AG04449 (cell line): ENCODE results near the gene C1QL4.

ENCODE experiments used
- CTCF ChIA-PET: fragments of 350-600 bp; formaldehyde crosslinking; extraction: SDS; loops from one replicate; lab custom pipeline; 2021; ENCODE audit warnings: antibody characterized with exemption; lab: Yijun Ruan, JAX
- POLR2A ChIA-PET: fragments of 400-600, 350-600 bp; formaldehyde crosslinking; extraction: SDS; loops from one replicate; lab custom pipeline; 2020; ENCODE audit warnings: antibody characterized with exemption, inconsistent platforms; lab: Yijun Ruan, JAX
- DNase-seq: peaks from one replicate; pipeline ENCODE4 v3.0.0-alpha.2; 2010; ENCODE audit warnings: low read depth, low spot score
- H3K4me3 ChIP-seq: 2 replicates; pipeline ENCODE4 v1.5.1; 2011; ENCODE audit warnings: low read depth, mild to moderate bottlenecking, control low read depth, low read length
- TF ChIP-seq, protein P1 (sequence below): IDR thresholded peaks from one replicate; pipeline ENCODE4 v1.5.1; 2011; ENCODE audit warnings: mild to moderate bottlenecking, moderate library complexity, low read length, control low read depth, inconsistent platforms; ENCODE audit not compliant: insufficient read depth; ENCODE audit errors: missing control alignments

Gene C1QL4

DNA sequence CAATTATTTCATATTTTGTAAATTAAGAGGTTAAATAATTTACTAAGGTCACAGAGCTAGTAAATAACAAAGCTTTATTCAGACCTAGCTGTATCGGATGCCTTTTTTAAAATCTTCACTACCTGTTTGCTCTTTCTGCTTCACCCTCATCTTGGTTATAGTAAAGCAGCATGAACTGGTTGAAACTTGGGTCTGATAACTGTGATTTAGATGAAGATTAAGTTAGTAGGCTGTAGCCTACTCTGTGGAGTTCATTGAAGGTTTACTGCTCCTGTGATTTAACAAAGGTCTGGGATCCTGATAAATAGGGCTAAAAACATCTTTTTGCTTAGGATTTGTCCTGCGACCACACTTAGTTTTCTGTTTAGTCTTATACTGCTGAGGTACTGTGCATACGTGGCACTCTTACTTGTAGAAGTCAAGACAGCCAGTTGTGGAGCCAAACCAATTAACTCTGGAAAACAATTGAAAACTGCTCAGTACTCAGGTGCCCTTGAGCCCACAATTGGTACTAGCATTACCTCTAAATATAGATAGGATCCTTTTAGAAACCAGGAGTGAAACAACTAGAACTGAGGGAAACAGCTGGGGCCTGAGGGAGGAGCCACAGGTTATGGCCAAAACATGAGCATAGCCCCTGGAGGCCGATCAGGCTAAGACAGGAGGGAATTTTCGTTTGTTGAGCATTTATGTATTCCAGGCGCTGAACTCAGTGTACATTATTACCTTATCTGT, 32.6 kb upstream of the C1QL4 start:
- no peak for DNase-seq
- ChIA-PET POLR2A (no interaction called here), CTCF (interaction anchor here (1.0 to 26.7 kb wide), 9 partner anchors 12 to 212 kb away, joined by 3 to 1125 read pairs (median 4); no protein-coding TSS in a partner anchor)
- peak overlapping the region; percentile 34 for H3K4me3 ChIP-seq
- TF ChIP-seq, protein P1, sequence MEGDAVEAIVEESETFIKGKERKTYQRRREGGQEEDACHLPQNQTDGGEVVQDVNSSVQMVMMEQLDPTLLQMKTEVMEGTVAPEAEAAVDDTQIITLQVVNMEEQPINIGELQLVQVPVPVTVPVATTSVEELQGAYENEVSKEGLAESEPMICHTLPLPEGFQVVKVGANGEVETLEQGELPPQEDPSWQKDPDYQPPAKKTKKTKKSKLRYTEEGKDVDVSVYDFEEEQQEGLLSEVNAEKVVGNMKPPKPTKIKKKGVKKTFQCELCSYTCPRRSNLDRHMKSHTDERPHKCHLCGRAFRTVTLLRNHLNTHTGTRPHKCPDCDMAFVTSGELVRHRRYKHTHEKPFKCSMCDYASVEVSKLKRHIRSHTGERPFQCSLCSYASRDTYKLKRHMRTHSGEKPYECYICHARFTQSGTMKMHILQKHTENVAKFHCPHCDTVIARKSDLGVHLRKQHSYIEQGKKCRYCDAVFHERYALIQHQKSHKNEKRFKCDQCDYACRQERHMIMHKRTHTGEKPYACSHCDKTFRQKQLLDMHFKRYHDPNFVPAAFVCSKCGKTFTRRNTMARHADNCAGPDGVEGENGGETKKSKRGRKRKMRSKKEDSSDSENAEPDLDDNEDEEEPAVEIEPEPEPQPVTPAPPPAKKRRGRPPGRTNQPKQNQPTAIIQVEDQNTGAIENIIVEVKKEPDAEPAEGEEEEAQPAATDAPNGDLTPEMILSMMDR, result peak; percentile 54

DNA sequence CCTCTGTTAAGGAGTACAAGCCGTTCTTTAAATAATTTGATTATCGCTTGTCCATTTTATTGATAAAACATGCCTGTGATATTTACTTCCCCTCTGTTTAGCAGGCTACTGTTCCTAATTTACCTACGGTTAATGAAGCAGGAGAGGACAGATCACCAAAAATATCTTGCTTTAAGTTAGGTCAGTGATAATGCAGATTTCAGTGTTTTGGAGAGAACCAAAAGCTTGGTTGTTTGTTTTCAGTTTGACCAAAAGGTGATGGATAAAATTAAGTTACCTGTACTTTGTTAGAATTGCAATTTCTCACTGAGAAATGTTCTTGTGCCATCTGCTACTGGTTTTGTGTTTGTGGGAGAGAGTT, 31.2 kb upstream of the C1QL4 start:
- ChIA-PET POLR2A (interaction anchor here (0.6 to 2.2 kb wide), 2 partner anchors 29 to 138 kb away, joined by 4 to 15 read pairs; no protein-coding TSS in a partner anchor), CTCF (interaction anchor here (1.2 to 26.7 kb wide), 9 partner anchors 11 to 212 kb away, joined by 3 to 1125 read pairs (median 8); no protein-coding TSS in a partner anchor)
- peak overlapping the region; percentile 87 for H3K4me3 ChIP-seq
- TF ChIP-seq, protein P1, result no peak
- no peak for DNase-seq

- POLR2A ChIA-PET, result interaction anchor here (0.6 to 2.2 kb wide), 12 partner anchors 9 to 256 kb away, joined by 3 to 16 read pairs (median 4); partner anchors contain the start of gene PRPF40B
- DNase-seq, result no peak
- H3K4me3 ChIP-seq, result peak within 1 kb of the TSS; percentile 87
- TF ChIP-seq, protein P1, result no peak
- CTCF ChIA-PET, result interaction anchor here (1.2 to 26.7 kb wide), 12 partner anchors 9 to 213 kb away, joined by 3 to 1125 read pairs (median 7); partner anchors contain the start of gene C1QL4
These were observed 30.6 kb upstream of the C1QL4 start, which contains the start of gene SPATS2 for GRCh38 chr12:49367381-49368239. Gene SPATS2 (plus strand): TSS chr12:49367462. CDS start chr12:49461013, 93,551 bp downstream.

- ChIA-PET CTCF (interaction anchor here (0.9 to 26.7 kb wide), 15 partner anchors 10 to 214 kb away, joined by 3 to 1125 read pairs (median 6); partner anchors contain the start of gene C1QL4), POLR2A (interaction anchor here (0.6 to 2.2 kb wide), 14 partner anchors 8 to 263 kb away, joined by 3 to 16 read pairs (median 4); partner anchors contain the start of gene PRPF40B)
- peak; percentile 33 for DNase-seq
- peak overlapping the region; percentile 87 for H3K4me3 ChIP-seq
- TF ChIP-seq, protein P1, result peak; percentile 34
These were observed 29.8 kb upstream of the C1QL4 start for GRCh38 chr12:49366652-49367380.

DNA sequence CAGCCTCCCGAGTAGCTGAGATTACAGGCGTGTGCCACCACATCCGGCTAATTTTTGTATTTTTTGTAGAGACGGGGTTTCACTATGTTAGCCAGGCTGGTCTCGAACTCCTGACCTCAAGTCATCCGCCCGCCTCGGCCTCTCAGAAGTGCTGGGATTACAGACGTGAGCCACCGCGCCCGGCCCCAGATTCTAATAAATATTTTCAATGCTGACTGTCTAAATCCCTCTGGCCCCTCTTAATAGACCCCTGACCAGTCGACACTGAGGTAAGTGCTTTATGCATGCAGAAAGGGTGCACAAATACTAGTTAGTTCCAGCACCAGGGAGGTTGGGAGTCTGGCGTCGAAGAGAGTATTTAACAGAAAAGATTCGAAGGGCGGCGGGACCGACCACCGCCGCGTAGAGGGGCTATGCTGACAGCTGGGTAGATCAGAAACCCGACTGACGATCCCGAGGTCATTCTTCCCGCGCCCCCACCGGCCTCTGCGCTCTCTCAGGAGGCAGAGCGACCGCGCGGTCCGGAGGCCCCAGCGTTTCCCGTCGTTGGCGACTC, 29.2 kb upstream of the C1QL4 start:
- TF ChIP-seq, protein P1, result no peak
- CTCF ChIA-PET, result interaction anchor here (0.9 to 26.7 kb wide), 15 partner anchors 9 to 215 kb away, joined by 3 to 1125 read pairs (median 5); partner anchors contain the start of genes C1QL4 and DNAJC22
- DNase-seq, result no peak
- POLR2A ChIA-PET, result interaction anchor here (0.7 to 1.5 kb wide), 6 partner anchors 8 to 162 kb away, joined by 3 to 16 read pairs (median 4); no protein-coding TSS in a partner anchor
- peak overlapping the region; percentile 87 for H3K4me3 ChIP-seq
